GM12892 (cell line): ENCODE data around the gene KLHL1.

Experiments used
- DNase-seq: peaks from one replicate; pipeline ENCODE4 v3.0.0; 2011; ENCODE audit not compliant: insufficient read length
- FAIRE-seq: peaks from 2 replicates; lab custom pipeline; 2011; peaks lifted over from hg19 to GRCh38; lab: Jason Lieb, UNC
- POLR2A ChIP-seq: IDR thresholded peaks from 2 replicates; pipeline ENCODE4 v1.6.1; 2011; ENCODE audit warnings: low read depth, low read length, control low read depth
- POLR2AphosphoS5 ChIP-seq: IDR thresholded peaks from 2 replicates; pipeline ENCODE4 v1.6.1; 2011; ENCODE audit warnings: low read depth, low read length, control low read depth
- TAF1 ChIP-seq: IDR thresholded peaks from 2 replicates; pipeline ENCODE4 v1.6.1; 2011; ENCODE audit warnings: low read depth, mild to moderate bottlenecking, control low read depth, low read length, borderline replicate concordance

KLHL1 gene

DNA sequence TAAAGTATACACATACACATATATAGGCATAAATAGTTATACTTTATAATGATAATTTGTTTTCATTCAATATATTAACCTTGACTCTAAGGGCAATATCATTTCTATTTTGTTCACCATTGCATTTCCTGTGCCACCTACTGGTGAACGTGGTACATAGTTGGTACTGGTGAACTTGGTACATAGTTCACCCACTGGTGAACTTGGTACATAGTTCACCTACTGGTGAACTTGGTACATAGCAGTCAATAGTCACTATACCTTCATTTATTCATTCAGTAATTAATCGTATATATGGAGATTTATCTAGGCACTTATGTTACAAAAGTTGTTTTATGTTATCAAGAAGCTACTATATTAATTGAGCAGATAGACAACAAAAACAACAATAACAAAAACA lies 173.2 kb downstream of the KLHL1 start:
- FAIRE-seq (no peak), DNase-seq (no peak)
- TF ChIP-seq POLR2AphosphoS5 (no peak), TAF1 (no peak), POLR2A (no peak)

DNA sequence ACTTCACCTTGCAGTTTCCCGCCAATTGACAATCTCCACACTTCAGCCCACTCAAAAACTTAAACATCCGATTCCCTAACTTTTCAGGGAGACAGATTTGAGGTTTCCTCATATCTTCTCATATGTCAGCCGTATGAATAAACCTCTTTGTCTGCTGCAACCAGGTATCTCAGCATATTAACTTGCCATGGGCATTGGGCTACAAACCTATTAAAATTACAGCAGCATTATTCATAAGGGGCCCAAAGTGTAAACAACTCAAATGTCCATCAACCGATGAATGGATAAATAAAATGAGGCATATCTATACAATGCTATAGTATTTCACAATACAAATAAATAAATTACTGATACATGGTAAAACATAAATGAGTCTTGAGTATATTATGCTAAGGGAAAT lies 180.0 kb downstream of the KLHL1 start:
- DNase-seq (no peak), FAIRE-seq (no peak)
- TF ChIP-seq POLR2AphosphoS5 = no peak
- TF ChIP-seq POLR2A = no peak
- no peak for TF ChIP-seq TAF1

DNA sequence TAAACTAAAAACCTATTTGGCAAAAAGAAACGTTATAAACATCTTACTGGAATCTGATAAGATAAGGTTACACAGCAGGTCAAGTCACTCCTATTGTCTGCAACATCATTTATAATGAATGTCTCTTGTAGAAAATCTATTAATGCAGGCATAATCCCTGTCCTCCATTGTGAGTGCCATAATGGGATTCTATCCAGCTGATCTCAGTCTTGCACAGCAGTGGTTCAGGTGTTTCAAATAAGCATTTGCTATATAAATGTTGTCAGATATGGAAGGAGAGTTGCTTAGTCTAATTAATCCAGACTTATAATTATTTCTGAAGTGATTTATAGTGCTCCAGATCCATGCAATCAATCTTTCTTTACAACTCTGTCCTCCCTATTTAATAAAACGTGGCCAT lies 187.1 kb downstream of the KLHL1 start:
- no peak for DNase-seq
- no peak for FAIRE-seq
- TF ChIP-seq POLR2A (no peak), POLR2AphosphoS5 (no peak), TAF1 (no peak)

DNA sequence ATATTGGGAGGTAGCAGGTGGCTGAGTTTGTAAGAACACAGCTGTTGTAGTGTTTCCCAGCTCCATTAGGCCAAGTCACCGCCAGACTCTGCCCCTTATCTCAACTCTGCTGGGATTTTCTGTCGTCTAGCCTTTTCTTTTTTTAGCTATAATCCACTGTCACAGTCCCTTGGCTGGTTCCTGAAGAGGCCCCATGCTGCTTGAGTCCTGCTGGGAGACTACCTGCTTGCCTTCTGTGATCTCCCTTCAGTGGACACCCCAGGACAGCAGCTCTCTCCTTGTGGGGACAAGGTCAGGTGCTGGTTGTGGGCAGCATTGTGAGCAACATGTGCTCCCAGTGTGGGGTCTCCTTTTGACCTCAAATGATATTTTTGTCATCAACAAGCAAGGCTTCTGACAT lies 195.6 kb downstream of the KLHL1 start:
- DNase-seq = no peak
- FAIRE-seq = no peak
- TF ChIP-seq POLR2A (no peak), POLR2AphosphoS5 (no peak), TAF1 (no peak)

DNA sequence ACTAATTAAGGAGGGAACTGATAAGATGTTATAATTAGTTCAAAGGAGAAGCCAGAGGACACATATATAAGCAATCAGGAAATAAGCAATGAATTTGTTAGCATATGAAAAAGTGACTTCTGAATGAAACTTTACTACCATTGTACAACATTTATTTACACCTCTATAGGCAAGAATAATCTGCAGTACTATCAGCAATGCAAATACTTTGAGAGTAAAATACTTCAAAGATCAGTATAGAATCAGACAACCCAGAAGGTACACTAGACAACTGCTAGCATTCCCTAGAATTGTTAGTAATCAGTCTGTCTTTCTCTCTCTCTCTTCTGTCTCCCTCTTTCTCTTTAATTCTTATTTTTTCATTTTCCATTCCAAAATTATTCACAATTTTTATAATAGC lies 197.5 kb downstream of the KLHL1 start:
- DNase-seq = no peak
- no peak for FAIRE-seq
- TF ChIP-seq POLR2A = no peak
- no peak for TF ChIP-seq POLR2AphosphoS5
- no peak for TF ChIP-seq TAF1

DNA sequence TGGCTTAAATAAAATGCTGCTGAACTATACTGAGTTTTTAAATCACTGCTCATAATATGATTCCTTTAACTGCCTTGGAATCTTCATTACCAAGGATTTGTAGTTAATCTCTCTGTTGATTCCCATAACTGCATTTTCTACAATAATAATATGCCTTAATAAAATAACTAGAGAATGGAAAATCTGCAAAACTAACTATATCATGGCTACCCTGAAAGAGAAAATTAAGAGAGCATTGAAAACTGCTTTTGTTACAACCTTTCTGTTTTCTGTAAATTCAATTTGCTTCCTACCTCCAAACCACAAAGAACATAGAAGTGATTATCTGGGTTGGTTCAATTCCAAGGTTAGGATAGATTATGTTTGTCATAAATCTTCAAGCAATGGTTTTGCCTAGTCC lies 203.5 kb downstream of the KLHL1 start:
- DNase-seq = no peak
- no peak for TF ChIP-seq POLR2AphosphoS5
- no peak for TF ChIP-seq POLR2A
- no peak for TF ChIP-seq TAF1
- FAIRE-seq = no peak

- FAIRE-seq = no peak
- TF ChIP-seq POLR2A = no peak
- TF ChIP-seq TAF1 = no peak
- no peak for DNase-seq
These were observed 205.2 kb downstream of the KLHL1 start for GRCh38 chr13:69903081-69903480.

DNA sequence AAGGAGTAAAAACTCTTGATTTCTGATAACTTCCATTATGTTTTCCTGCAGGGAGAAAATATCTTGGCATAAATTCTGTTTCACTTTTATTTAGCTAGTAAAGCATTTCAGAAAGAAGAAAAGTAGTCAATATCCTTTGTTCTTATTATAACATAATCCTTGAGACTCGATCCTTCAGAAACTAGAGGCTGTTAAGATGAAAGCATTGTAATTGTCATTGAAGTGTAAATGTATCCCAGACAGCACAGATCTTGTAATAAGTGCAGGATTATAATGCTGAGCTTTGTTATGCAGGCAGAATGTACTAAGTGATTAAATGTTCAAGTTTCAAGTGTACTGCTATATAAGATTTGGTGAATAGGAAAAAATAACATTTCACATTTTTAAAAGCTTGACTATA lies 225.8 kb downstream of the KLHL1 start:
- no peak for TF ChIP-seq POLR2A
- no peak for TF ChIP-seq TAF1
- no peak for TF ChIP-seq POLR2AphosphoS5
- DNase-seq (no peak), FAIRE-seq (no peak)

GRCh38 chr13:69879936-69880335 lies 228.3 kb downstream of the KLHL1 start:
- DNase-seq (no peak), FAIRE-seq (no peak)
- TF ChIP-seq POLR2A (no peak), POLR2AphosphoS5 (no peak), TAF1 (no peak)

- FAIRE-seq = no peak
- DNase-seq = no peak
- TF ChIP-seq POLR2AphosphoS5 = no peak
- no peak for TF ChIP-seq POLR2A
- no peak for TF ChIP-seq TAF1
These were observed 235.8 kb downstream of the KLHL1 start for GRCh38 chr13:69872321-69873047.

DNA sequence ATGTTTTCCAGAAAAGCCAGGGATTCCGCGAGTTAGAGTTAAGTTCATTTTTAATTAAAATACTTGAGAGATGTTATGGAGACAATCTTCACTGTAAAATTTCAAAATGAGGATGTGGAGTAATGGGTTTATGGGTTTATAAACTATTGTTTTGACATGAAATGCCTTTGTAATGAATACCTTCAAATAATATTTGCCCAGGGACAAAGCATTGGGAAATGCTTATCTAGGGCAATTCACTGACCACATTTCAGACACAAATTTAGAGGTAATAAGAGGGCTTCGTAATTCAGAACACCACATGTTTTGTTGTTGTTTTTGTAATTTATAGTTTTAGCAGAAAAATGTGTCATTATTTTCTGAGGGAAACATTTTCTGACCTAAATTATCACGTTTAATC lies 241.7 kb downstream of the KLHL1 start:
- DNase-seq (no peak), FAIRE-seq (no peak)
- TF ChIP-seq POLR2AphosphoS5 = no peak
- TF ChIP-seq POLR2A = no peak
- TF ChIP-seq TAF1 = no peak

- TF ChIP-seq POLR2AphosphoS5 = no peak
- TF ChIP-seq POLR2A = no peak
- no peak for TF ChIP-seq TAF1
- FAIRE-seq = peak; percentile 84
These were observed 250.9 kb downstream of the KLHL1 start for GRCh38 chr13:69857183-69857821.

GRCh38 chr13:69856331-69856730 lies 251.9 kb downstream of the KLHL1 start:
- FAIRE-seq = no peak
- TF ChIP-seq POLR2A (no peak), POLR2AphosphoS5 (no peak), TAF1 (no peak)
- DNase-seq = no peak

More at GRCh38 chr13:69857183-69857821, 250.9 kb downstream of the KLHL1 start:
- DNase-seq = no peak
